IPS-18c (cell line): Measurements from ENCODE around the gene RIGI.

Source experiments
- H3K4me3 ChIP-seq: 2 replicates; pipeline ENCODE4 v1.7.0; 2013; ENCODE audit warnings: low read depth, mild to moderate bottlenecking, low read length, moderate library complexity; ENCODE audit not compliant: insufficient read depth
- H3K9me3 ChIP-seq: one replicate; pipeline ENCODE4 v1.6.1; 2013; ENCODE audit warnings: mild to moderate bottlenecking, low read length, moderate library complexity; ENCODE audit not compliant: control insufficient read depth, insufficient read depth

RIGI gene

GRCh38 chr9:32487981-32488380, 38.0 kb downstream of the RIGI start:
- Histone ChIP-seq H3K9me3 (no peaks in the 10 kb centered on the region), H3K4me3 (no peak overlapping the region)

GRCh38 chr9:32486839-32487562, 39.0 kb downstream of the RIGI start:
- Histone ChIP-seq H3K9me3 (no peaks in the 10 kb centered on the region), H3K4me3 (no peak overlapping the region)

- H3K4me3 ChIP-seq: no peak overlapping the region
- no peaks in the 10 kb centered on the region for H3K9me3 ChIP-seq
Measured at GRCh38 chr9:32483343-32483742, 42.7 kb downstream of the RIGI start.
